ENCODE measurements around the gene MYORG. TPM values are rescaled to one million over a fixed set of nuclear protein-coding genes. Genes with fewer than 3 reads are reported as not detected.

MYORG gene
- total RNA-seq, 2 donors from 2014 or later = 3.4 to 9.0 TPM

GRCh38 chr9:34349324-34349723 is 27.4 kb downstream of the MYORG start:
- intact Hi-C loops (cut with DNase I) = no loop called here
- H3K36me3 ChIP-seq = no peaks in the 10 kb centered on the region
- no peak overlapping the region for H3K27ac ChIP-seq
- no peaks in the 10 kb centered on the region for H3K9me3 ChIP-seq
- WGBS = 97% methylated on average over 3 of the region's 3 CpGs
- H3K27me3 ChIP-seq (replicated peaks; ENCODE audit: insufficient read depth) = no peaks in the 10 kb centered on the region
- H3K4me1 ChIP-seq (replicated peaks) = no peaks in the 10 kb centered on the region
- TF ChIP-seq CTCF (IDR thresholded peaks at IDR 0.05) (no peak), POLR2A (IDR thresholded peaks at IDR 0.05) (no peak)
- DNase-seq (ENCODE audit: low spot score) = no peak
- no peak overlapping the region for H3K4me3 ChIP-seq

GRCh38 chr9:34347800-34348158 is 28.9 kb downstream of the MYORG start:
- Histone ChIP-seq H3K27me3 (replicated peaks; ENCODE audit: insufficient read depth) (no peaks in the 10 kb centered on the region), H3K9me3 (no peaks in the 10 kb centered on the region), H3K4me3 (no peak overlapping the region), H3K27ac (no peak overlapping the region), H3K36me3 (peaks cover 0 to 3% of the 10 kb centered on the region in 2 donors), H3K4me1 (replicated peaks) (no peaks in the 10 kb centered on the region)
- TF ChIP-seq POLR2A (IDR thresholded peaks at IDR 0.05) (no peak), POLR2AphosphoS5 (IDR thresholded peaks at IDR 0.05) (no peak), CTCF (IDR thresholded peaks at IDR 0.05) (no peak)
- intact Hi-C loops (cut with DNase I) = no loop called here
- no peak for DNase-seq (ENCODE audit: low spot score)

GRCh38 chr9:34346873-34347799 is 29.6 kb downstream of the MYORG start:
- TF ChIP-seq POLR2AphosphoS5 (IDR thresholded peaks at IDR 0.05) (no peak), CTCF (IDR thresholded peaks at IDR 0.05) (no peak), POLR2A (IDR thresholded peaks at IDR 0.05) (no peak)
- intact Hi-C loops (cut with DNase I) = no loop called here
- DNase-seq (ENCODE audit: low spot score) = no peak
- H3K27me3 ChIP-seq (replicated peaks; ENCODE audit: insufficient read depth) = no peaks in the 10 kb centered on the region
- H3K27ac ChIP-seq = no peak overlapping the region
- H3K4me1 ChIP-seq (replicated peaks) = no peaks in the 10 kb centered on the region
- H3K4me3 ChIP-seq = no peak overlapping the region
- H3K9me3 ChIP-seq = no peaks in the 10 kb centered on the region
- 86% methylated on average over 15 of the region's 15 CpGs for WGBS
- peaks cover 0 to 3% of the 10 kb centered on the region in 2 donors for H3K36me3 ChIP-seq

- H3K4me1 ChIP-seq (replicated peaks) = no peaks in the 10 kb centered on the region
- intact Hi-C loops (cut with DNase I) = no loop called here
- no peaks in the 10 kb centered on the region for H3K27me3 ChIP-seq (replicated peaks; ENCODE audit: insufficient read depth)
- 38% methylated on average over 1 of the region's 1 CpG for WGBS
- peak overlapping the region in 1 of 2 donors; percentile 24 for H3K27ac ChIP-seq
- H3K4me3 ChIP-seq = no peak overlapping the region
- TF ChIP-seq POLR2AphosphoS5 (IDR thresholded peaks at IDR 0.05) = no peak
- TF ChIP-seq CTCF (IDR thresholded peaks at IDR 0.05) = no peak
- no peak for TF ChIP-seq POLR2A (IDR thresholded peaks at IDR 0.05)
- no peak for DNase-seq (ENCODE audit: low spot score)
- no peaks in the 10 kb centered on the region for H3K9me3 ChIP-seq
- H3K36me3 ChIP-seq = peaks cover 0 to 3% of the 10 kb centered on the region in 2 donors
Observed at GRCh38 chr9:34343605-34344004, 33.1 kb downstream of the MYORG start.

GRCh38 chr9:34343090-34343489 is 33.6 kb downstream of the MYORG start:
- intact Hi-C loops (cut with DNase I) = no loop called here
- H3K4me1 ChIP-seq (replicated peaks) = no peaks in the 10 kb centered on the region
- 71% methylated on average over 5 of the region's 5 CpGs for WGBS
- H3K4me3 ChIP-seq = no peak overlapping the region
- H3K36me3 ChIP-seq = peaks cover 0 to 3% of the 10 kb centered on the region in 2 donors
- peak overlapping the region; percentile 24 to 45 for H3K27ac ChIP-seq
- no peaks in the 10 kb centered on the region for H3K27me3 ChIP-seq (replicated peaks; ENCODE audit: insufficient read depth)
- DNase-seq (ENCODE audit: low spot score) = no peak
- no peaks in the 10 kb centered on the region for H3K9me3 ChIP-seq
- TF ChIP-seq POLR2AphosphoS5 (IDR thresholded peaks at IDR 0.05) = no peak
- no peak for TF ChIP-seq CTCF (IDR thresholded peaks at IDR 0.05)
- TF ChIP-seq POLR2A (IDR thresholded peaks at IDR 0.05) = no peak

Data from prostate gland (tissue), 2 donors.